ENCODE measurements around the gene ZNF593OS. TPM values are rescaled to one million over a fixed set of nuclear protein-coding genes. Genes with fewer than 3 reads are reported as not detected.

Gene ZNF593OS
- total and polyA plus RNA-seq, 8 donors: 1.0 to 3.2 (median 1.2) TPM; not detected in 2

DNA sequence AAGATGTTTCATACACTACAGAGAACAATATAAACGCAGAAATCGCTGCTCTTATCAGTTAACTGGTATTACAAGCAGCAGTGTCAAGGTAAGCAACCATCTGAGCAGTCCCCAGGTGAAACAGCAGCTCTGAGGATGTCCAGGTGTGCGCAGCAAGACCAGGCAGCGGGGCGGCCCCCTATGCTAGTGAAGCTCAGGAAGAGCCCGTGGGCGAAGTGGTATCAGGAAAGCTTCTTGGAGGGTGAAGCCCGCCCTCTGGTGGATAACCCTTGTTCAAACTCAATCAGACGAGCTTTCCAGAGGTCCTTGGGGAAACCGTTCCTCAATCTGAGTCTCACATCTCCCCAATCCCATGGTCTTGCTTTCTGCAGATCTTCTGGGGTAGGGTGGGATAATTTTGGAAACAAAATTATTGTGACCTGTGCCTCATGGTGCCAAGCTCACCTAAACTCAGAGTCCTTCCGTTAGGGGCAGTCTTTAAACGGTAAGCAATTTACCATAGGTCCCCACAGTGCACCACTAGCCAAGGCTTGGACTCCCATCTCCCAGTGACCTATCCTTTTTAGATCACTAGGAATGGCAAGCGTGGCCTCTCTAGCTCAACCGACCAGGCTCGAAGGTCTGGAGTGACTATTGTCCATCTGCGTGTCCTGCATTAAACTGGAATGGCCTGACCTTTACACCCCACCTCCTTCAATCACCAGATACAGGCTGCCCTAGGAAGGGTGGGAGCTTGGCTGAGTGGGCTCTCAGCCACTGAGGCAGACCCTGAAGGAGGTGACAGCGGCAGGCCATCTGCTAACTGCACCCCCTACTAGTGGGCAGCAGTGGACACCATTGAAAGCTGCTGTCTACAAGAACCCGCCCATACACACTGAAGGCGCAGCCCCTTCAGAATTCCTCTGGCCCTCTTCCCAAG, 26.3 kb downstream of the ZNF593OS start:
- H3K27me3 ChIP-seq: no peaks in the 10 kb centered on the region
- peak in 3 of 4 donors; percentile 76 to 85 (median 81) for DNase-seq
- intact Hi-C loops (cut with DNase I): loop anchor here in 1 of 2 donors (5.0 kb wide), 1 partner anchor 43 kb away; no protein-coding TSS in a partner anchor

GRCh38 chr1:26142159-26142558, 29.5 kb downstream of the ZNF593OS start:
- DNase-seq (no peak), ATAC-seq (no peak)
- intact Hi-C loops (cut with DNase I): no loop called here
- H3K27ac ChIP-seq: no peak overlapping the region
- no peaks in the 10 kb centered on the region for H3K27me3 ChIP-seq
- no peaks in the 10 kb centered on the region for H3K36me3 ChIP-seq
- no peak overlapping the region for H3K4me3 ChIP-seq
- no peaks in the 10 kb centered on the region for H3K9me3 ChIP-seq
- TF ChIP-seq, protein P1, sequence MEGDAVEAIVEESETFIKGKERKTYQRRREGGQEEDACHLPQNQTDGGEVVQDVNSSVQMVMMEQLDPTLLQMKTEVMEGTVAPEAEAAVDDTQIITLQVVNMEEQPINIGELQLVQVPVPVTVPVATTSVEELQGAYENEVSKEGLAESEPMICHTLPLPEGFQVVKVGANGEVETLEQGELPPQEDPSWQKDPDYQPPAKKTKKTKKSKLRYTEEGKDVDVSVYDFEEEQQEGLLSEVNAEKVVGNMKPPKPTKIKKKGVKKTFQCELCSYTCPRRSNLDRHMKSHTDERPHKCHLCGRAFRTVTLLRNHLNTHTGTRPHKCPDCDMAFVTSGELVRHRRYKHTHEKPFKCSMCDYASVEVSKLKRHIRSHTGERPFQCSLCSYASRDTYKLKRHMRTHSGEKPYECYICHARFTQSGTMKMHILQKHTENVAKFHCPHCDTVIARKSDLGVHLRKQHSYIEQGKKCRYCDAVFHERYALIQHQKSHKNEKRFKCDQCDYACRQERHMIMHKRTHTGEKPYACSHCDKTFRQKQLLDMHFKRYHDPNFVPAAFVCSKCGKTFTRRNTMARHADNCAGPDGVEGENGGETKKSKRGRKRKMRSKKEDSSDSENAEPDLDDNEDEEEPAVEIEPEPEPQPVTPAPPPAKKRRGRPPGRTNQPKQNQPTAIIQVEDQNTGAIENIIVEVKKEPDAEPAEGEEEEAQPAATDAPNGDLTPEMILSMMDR (IDR thresholded peaks at IDR 0.05): no peak
- H3K4me1 ChIP-seq: peaks cover 0 to 16% of the 10 kb centered on the region in 2 donors

More for the DNA sequence above, 26.3 kb downstream of the ZNF593OS start:
- Histone ChIP-seq H3K4me3 (no peak overlapping the region), H3K9me3 (no peaks in the 10 kb centered on the region), H3K27ac (no peak overlapping the region), H3K36me3 (no peaks in the 10 kb centered on the region), H3K4me1 (peaks cover 0 to 10% of the 10 kb centered on the region in 2 donors)
- peak; percentile 97 for ATAC-seq
- TF ChIP-seq, protein P1 (IDR thresholded peaks at IDR 0.05): peak; percentile 81 to 86

DNA sequence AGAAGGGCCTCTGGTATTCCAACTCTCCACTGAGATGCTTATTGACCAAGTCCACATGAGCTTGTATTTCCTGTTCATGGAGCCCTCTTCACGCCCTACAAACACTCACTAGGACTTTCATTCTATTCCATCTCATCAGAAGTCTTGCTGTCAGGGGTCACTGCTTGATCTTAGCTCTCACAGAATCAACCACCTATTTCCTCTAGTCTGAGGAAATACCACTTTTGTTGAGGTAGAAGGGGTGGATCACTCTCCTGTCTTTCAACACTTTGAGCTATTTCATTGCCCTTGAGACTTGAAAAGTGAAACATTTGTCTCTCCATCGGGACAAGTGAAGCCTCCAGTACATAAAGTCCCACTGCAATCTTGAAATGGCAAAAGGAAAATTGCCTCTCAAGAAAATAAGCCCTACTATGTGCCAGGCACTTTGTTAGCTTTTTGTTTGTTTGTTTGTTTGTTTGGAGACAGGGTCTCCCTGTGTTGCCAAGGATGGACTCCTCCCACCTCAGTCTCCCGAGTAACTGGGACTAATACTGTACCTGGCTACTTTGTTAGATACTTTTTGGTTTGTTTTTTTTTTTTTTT, 32.6 kb downstream of the ZNF593OS start:
- no peak overlapping the region for H3K4me3 ChIP-seq
- H3K9me3 ChIP-seq: no peaks in the 10 kb centered on the region
- H3K4me1 ChIP-seq: peaks cover 0 to 10% of the 10 kb centered on the region in 2 donors
- TF ChIP-seq, protein P1 (IDR thresholded peaks at IDR 0.05): no peak
- no peaks in the 10 kb centered on the region for H3K36me3 ChIP-seq
- H3K27me3 ChIP-seq: no peaks in the 10 kb centered on the region
- H3K27ac ChIP-seq: no peak overlapping the region
- intact Hi-C loops (cut with DNase I): no loop called here
- ATAC-seq (peak; percentile 74), DNase-seq (peak in 1 of 4 donors; percentile 54)

DNA sequence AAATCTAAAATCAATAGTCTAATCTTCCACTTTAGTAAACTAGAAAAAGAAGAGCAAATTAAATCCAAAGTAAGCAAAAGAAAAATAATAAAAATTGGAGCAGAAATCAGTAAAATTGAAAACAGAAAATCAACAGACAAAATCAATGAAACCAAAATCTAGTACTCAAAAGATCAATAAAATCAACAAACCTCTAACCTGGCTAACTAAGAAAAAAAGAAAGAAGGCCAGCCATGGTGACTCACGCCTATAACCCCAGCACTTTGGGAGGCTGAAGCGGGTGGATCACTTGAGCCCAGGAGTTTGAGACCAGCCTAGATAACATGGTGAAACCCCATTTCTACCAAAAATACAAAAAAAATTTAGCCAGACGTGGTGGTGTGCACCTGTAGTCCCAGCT, 37.2 kb downstream of the ZNF593OS start:
- Histone ChIP-seq H3K27me3 (no peaks in the 10 kb centered on the region), H3K9me3 (no peaks in the 10 kb centered on the region), H3K4me3 (no peak overlapping the region), H3K27ac (no peak overlapping the region), H3K4me1 (peaks cover 0 to 7% of the 10 kb centered on the region in 2 donors), H3K36me3 (no peaks in the 10 kb centered on the region)
- ATAC-seq: no peak
- DNase-seq: no peak
- intact Hi-C loops (cut with DNase I): no loop called here
- TF ChIP-seq, protein P1 (IDR thresholded peaks at IDR 0.05): no peak

DNA sequence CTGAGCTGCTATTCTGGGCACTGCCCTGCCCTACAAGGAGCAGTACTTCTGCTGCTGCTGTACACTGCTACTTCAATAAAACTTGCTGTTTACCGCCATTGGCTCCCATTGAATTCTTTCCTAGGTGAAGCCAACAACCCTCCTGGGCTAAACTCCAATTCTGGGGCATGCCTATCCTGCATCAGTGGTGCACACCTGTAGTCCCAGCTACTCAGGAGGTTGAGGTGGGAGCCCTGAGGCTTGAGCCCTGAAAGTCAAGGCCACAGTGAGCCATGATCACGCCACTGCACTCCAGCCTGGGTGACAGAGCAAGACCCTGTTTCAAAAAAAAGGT, 38.8 kb downstream of the ZNF593OS start:
- Histone ChIP-seq H3K36me3 (no peaks in the 10 kb centered on the region), H3K9me3 (no peaks in the 10 kb centered on the region), H3K4me3 (no peak overlapping the region), H3K4me1 (peaks cover 0 to 7% of the 10 kb centered on the region in 2 donors), H3K27me3 (no peaks in the 10 kb centered on the region), H3K27ac (no peak overlapping the region)
- ATAC-seq (no peak), DNase-seq (no peak)
- intact Hi-C loops (cut with DNase I): no loop called here
- TF ChIP-seq, protein P1 (IDR thresholded peaks at IDR 0.05): no peak
